Glutamatergic neuron (in vitro differentiated cells): ENCODE measurements around the gene RPL18. TPM values are rescaled to one million over a fixed set of nuclear protein-coding genes. Genes with fewer than 3 reads are reported as not detected.

ENCODE experiments used
- DNase-seq: peaks from one replicate; pipeline ENCODE4 v3.0.0; 2022
- H3K27ac Mint-ChIP-seq: one replicate; pipeline ENCODE4 v1.8.0; 2020; ENCODE audit warnings: mild to moderate bottlenecking, mixed read lengths, inconsistent platforms; ENCODE audit not compliant: unreplicated experiment
- H3K27me3 Mint-ChIP-seq: one replicate; pipeline ENCODE4 v1.8.0; 2020; ENCODE audit warnings: mild to moderate bottlenecking, moderate library complexity, mixed read lengths, inconsistent platforms; ENCODE audit not compliant: unreplicated experiment
- H3K36me3 Mint-ChIP-seq: one replicate; pipeline ENCODE4 v1.8.0; 2020; ENCODE audit warnings: mild to moderate bottlenecking, mixed read lengths, inconsistent platforms; ENCODE audit not compliant: unreplicated experiment
- H3K4me1 Mint-ChIP-seq: one replicate; pipeline ENCODE4 v1.8.0; 2020; ENCODE audit warnings: mild to moderate bottlenecking, low read depth, mixed read lengths, inconsistent platforms; ENCODE audit not compliant: unreplicated experiment
- H3K4me3 Mint-ChIP-seq: one replicate; pipeline ENCODE4 v1.8.0; 2020; ENCODE audit warnings: mild to moderate bottlenecking, mixed read lengths, inconsistent platforms; ENCODE audit not compliant: unreplicated experiment
- H3K9me3 Mint-ChIP-seq: one replicate; pipeline ENCODE4 v1.8.0; 2020; ENCODE audit warnings: mild to moderate bottlenecking, moderate library complexity, mixed read lengths, inconsistent platforms; ENCODE audit not compliant: unreplicated experiment
- CTCF ChIP-seq: fragments of 200-600 bp; sonication (generic); IDR thresholded peaks from one replicate; pipeline ENCODE4 v1.5.0; 2021; ENCODE audit not compliant: partially characterized antibody, unreplicated experiment
- total RNA-seq: library from RNA; stranded (reverse); fragmentation: NEBNext Ultra II Directional; extraction: Animal tissue kit (Norgen Biotek cat#: 25700); gene quantifications from one replicate; pipeline ENCODE4 v1.2.1, GENCODE V29; 2021; ENCODE audit not compliant: unreplicated experiment

Gene RPL18
- total RNA-seq, 1 donor from 2014 or later, result 1,011 TPM

DNA sequence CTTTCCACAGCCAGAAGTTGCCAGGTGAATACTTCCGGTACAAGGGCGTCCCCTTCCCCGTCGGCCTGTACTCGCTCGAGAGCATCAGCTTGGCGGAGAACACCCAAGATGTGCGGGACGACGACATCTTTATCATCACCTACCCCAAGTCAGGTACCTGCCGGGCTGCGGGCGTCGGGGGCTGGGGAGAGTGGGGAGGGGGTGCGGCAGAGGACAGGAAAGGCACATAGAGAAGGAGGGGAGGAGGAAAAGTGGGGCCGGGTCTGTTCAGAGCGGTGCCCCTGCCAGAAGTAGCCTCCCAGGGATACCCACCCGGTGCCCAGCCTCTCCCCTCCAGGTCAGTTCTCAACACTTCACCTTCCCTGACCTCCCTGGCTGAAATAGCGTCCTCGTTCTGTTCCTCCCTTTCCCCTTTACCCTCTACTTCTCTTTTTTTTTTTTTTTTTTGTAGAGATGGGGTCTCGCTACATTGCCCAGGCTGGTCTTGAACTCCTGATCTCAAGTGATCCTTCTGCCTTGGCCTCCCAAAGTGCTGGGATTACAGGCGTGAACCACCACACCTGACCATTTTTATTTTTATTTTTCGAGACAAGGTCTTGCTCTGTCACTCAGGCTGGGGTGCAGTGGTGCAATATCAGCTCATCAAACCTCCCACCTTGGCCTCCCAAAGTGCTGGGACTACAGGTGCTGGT is 42.9 kb downstream of the RPL18 start:
- Mint-ChIP-seq H3K36me3 (no peaks in the 10 kb centered on the region), H3K9me3 (peaks cover 2% of the 10 kb centered on the region), H3K4me3 (no peak overlapping the region), H3K27me3 (no peaks in the 10 kb centered on the region), H3K27ac (no peak overlapping the region), H3K4me1 (no peaks in the 10 kb centered on the region)
- no peak for TF ChIP-seq CTCF
- DNase-seq, result no peak

- Mint-ChIP-seq H3K27ac (no peak overlapping the region), H3K4me1 (no peaks in the 10 kb centered on the region), H3K27me3 (peaks cover 3% of the 10 kb centered on the region), H3K9me3 (no peaks in the 10 kb centered on the region), H3K36me3 (no peaks in the 10 kb centered on the region), H3K4me3 (no peak overlapping the region)
- no peak for TF ChIP-seq CTCF
- DNase-seq, result no peak
Measured at GRCh38 chr19:48573163-48573505, 45.8 kb downstream of the RPL18 start.

GRCh38 chr19:48571378-48572162 is 47.4 kb downstream of the RPL18 start:
- Mint-ChIP-seq H3K36me3 (no peaks in the 10 kb centered on the region), H3K9me3 (no peaks in the 10 kb centered on the region), H3K4me3 (no peak overlapping the region), H3K27me3 (peaks cover 5% of the 10 kb centered on the region), H3K27ac (no peak overlapping the region), H3K4me1 (no peaks in the 10 kb centered on the region)
- no peak for TF ChIP-seq CTCF
- no peak for DNase-seq

DNA sequence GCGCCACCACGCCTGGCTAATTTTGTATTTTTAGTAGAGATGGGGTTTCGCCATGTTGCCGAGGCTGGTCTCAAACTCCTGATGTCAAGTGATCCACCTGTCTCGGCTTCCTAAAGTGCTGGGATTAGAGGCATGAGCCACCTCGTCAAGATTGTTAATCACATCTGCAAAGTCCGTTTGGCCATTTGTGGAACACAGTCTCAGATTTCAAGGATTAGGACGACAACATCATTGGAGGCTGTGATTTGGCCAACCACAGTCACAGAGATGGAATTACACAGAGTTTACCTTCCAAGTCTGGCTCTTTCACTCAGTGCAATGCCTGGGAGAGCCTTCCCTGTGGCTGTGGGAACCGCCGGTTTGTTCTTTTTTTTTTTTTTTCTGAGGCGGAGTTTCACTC is 49.2 kb downstream of the RPL18 start:
- peaks cover 5% of the 10 kb centered on the region for H3K27me3 Mint-ChIP-seq
- H3K9me3 Mint-ChIP-seq, result no peaks in the 10 kb centered on the region
- no peak overlapping the region for H3K4me3 Mint-ChIP-seq
- H3K4me1 Mint-ChIP-seq, result no peaks in the 10 kb centered on the region
- H3K36me3 Mint-ChIP-seq, result no peaks in the 10 kb centered on the region
- H3K27ac Mint-ChIP-seq, result no peak overlapping the region
- DNase-seq, result no peak
- TF ChIP-seq CTCF, result no peak

GRCh38 chr19:48568345-48568886 is 50.6 kb downstream of the RPL18 start:
- Mint-ChIP-seq H3K27me3 (peaks cover 5% of the 10 kb centered on the region), H3K27ac (no peak overlapping the region), H3K4me3 (no peak overlapping the region), H3K36me3 (no peaks in the 10 kb centered on the region), H3K9me3 (no peaks in the 10 kb centered on the region), H3K4me1 (peaks cover under 1% of the 10 kb centered on the region)
- TF ChIP-seq CTCF, result no peak
- DNase-seq, result peak; percentile 32
